Tibial nerve (tissue), 4 donors: Measurements from ENCODE around the gene ARMH4.

ENCODE experiments used
- EP300 ChIP-seq, 2 donors: sonication (generic); formaldehyde crosslinking; IDR thresholded peaks; one replicate each; pipeline ENCODE4 v1.6.1; 2017; ENCODE audit warnings: antibody characterized with exemption in 2 of 2, mild to moderate bottlenecking in 1 of 2
- POLR2A ChIP-seq, 2 donors: fragments of 450-650 bp; IDR thresholded peaks; one replicate each; pipeline ENCODE4 v1.6.1; 2017; ENCODE audit warnings: antibody characterized with exemption in 2 of 2, mild to moderate bottlenecking in 2 of 2, moderate library complexity in 2 of 2
- TF ChIP-seq, protein P1 (sequence below), 5 experiments: fragments of 200-600 bp in 3 of 5; fragments of 450-650 bp in 2 of 5; sonication (generic) in 3 of 5; IDR thresholded peaks; one replicate each; pipeline ENCODE4 v1.5.1; 2016 to 2019; ENCODE audit warnings: antibody characterized with exemption in 5 of 5, mild to moderate bottlenecking in 3 of 5, moderate library complexity in 2 of 5

DNA sequence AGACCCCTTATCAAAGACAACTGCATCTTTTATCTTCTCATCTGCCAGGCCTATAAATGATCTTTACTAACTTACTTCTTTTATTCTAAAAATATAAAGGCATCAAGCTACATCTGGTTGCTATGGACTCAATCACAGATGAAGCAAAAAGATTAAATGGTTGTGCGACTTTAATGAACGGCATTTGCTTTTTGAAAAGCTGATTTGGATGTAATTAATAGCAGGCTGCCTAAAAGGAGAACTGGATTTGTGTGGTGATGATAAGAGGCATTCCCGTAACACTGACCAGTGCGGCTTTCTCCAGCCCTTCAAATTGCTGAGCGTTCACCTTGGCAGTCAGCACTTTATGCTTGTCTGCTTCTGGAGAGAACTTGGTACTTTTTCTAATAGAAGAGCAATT is 103.8 kb downstream of the ARMH4 start:
- TF ChIP-seq, protein P1, sequence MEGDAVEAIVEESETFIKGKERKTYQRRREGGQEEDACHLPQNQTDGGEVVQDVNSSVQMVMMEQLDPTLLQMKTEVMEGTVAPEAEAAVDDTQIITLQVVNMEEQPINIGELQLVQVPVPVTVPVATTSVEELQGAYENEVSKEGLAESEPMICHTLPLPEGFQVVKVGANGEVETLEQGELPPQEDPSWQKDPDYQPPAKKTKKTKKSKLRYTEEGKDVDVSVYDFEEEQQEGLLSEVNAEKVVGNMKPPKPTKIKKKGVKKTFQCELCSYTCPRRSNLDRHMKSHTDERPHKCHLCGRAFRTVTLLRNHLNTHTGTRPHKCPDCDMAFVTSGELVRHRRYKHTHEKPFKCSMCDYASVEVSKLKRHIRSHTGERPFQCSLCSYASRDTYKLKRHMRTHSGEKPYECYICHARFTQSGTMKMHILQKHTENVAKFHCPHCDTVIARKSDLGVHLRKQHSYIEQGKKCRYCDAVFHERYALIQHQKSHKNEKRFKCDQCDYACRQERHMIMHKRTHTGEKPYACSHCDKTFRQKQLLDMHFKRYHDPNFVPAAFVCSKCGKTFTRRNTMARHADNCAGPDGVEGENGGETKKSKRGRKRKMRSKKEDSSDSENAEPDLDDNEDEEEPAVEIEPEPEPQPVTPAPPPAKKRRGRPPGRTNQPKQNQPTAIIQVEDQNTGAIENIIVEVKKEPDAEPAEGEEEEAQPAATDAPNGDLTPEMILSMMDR (IDR thresholded peaks at IDR 0.05), result no peak
- TF ChIP-seq POLR2A (IDR thresholded peaks at IDR 0.05) (no peak), EP300 (IDR thresholded peaks at IDR 0.05) (no peak)
